OCI-LY3 (cell line): ENCODE measurements around the gene UBE2D1.

Experiments
- H2AFZ ChIP-seq: fragments of 200-600, 300-600 bp; shearing (Covaris generic); 2 replicates; pipeline ENCODE4 v1.6.0; 2014; ENCODE audit warnings: antibody characterized with exemption, low read depth, low read length
- H3K27ac ChIP-seq: fragments of 200-600, 300-600 bp; sonication (generic); 2 replicates; pipeline ENCODE4 v1.5.1; 2014; ENCODE audit warnings: mild to moderate bottlenecking, low read length, moderate library complexity, mixed read lengths
- H3K27me3 ChIP-seq: fragments of 200-600, 300-600 bp; sonication (generic); 2 replicates; pipeline ENCODE4 v1.6.1; 2014; ENCODE audit warnings: low read depth, low read length, mixed read lengths
- H3K36me3 ChIP-seq: fragments of 200-600, 300-600 bp; sonication (generic); replicated peaks from 2 replicates; pipeline ENCODE3; 2014; ENCODE audit warnings: low read depth, low read length, mixed read lengths
- H3K4me1 ChIP-seq: fragments of 300-600, 200-600 bp; sonication (generic); 2 replicates; pipeline ENCODE4 v1.6.1; 2014; ENCODE audit warnings: low read length, mixed read lengths
- H3K4me2 ChIP-seq: fragments of 200-600, 300-600 bp; sonication (generic); 2 replicates; pipeline ENCODE4 v1.6.1; 2014; ENCODE audit warnings: low read length, mixed read lengths
- H3K4me3 ChIP-seq: fragments of 300-600, 200-600 bp; sonication (generic); 2 replicates; pipeline ENCODE4 v1.5.1; 2014; ENCODE audit warnings: antibody characterized with exemption, mild to moderate bottlenecking, low read length, moderate library complexity
- H3K79me2 ChIP-seq: fragments of 300-600, 200-600 bp; shearing (Covaris generic); 2 replicates; pipeline ENCODE4 v1.6.1; 2014; ENCODE audit warnings: mild to moderate bottlenecking, low read length, mixed read lengths
- H3K9ac ChIP-seq: fragments of 300-600, 200-600 bp; shearing (Covaris generic); 2 replicates; pipeline ENCODE4 v1.6.0; 2014; ENCODE audit warnings: mild to moderate bottlenecking, low read length, moderate library complexity
- H3K9me3 ChIP-seq: fragments of 200-600, 300-600 bp; shearing (Covaris generic); 2 replicates; pipeline ENCODE4 v1.6.1; 2014; ENCODE audit warnings: low read length, mixed read lengths; ENCODE audit not compliant: insufficient read depth
- H4K20me1 ChIP-seq: fragments of 200-600, 300-600 bp; sonication (generic); 2 replicates; pipeline ENCODE4 v1.6.1; 2016; ENCODE audit warnings: low read length, mixed read lengths; ENCODE audit not compliant: insufficient read depth
- CTCF ChIP-seq: fragments of 200-600, 300-600 bp; sonication (generic); IDR thresholded peaks from 2 replicates; pipeline ENCODE4 v1.5.1; 2014; ENCODE audit warnings: antibody characterized with exemption, low read length, low read depth
- EZH2phosphoT487 ChIP-seq: fragments of 200-600 bp; shearing (Covaris generic); IDR thresholded peaks from 2 replicates; pipeline ENCODE4 v1.6.1; 2018; ENCODE audit warnings: antibody characterized with exemption, mixed run types, low read depth

The UBE2D1 gene

GRCh38 chr10:58326967-58327381, 7.8 kb upstream of the UBE2D1 start:
- no peaks in the 10 kb centered on the region for H3K79me2 ChIP-seq
- no peaks in the 10 kb centered on the region for H3K9me3 ChIP-seq
- H2AFZ ChIP-seq = no peak overlapping the region
- H3K27ac ChIP-seq = no peak overlapping the region
- no peaks in the 10 kb centered on the region for H3K27me3 ChIP-seq
- H3K36me3 ChIP-seq = no peaks in the 10 kb centered on the region
- TF ChIP-seq EZH2phosphoT487 = no peak
- no peak overlapping the region for H3K4me2 ChIP-seq
- H3K9ac ChIP-seq = no peak overlapping the region
- no peaks in the 10 kb centered on the region for H4K20me1 ChIP-seq
- no peak overlapping the region for H3K4me3 ChIP-seq
- peaks cover 12% of the 10 kb centered on the region for H3K4me1 ChIP-seq

- Histone ChIP-seq H3K36me3 (no peaks in the 10 kb centered on the region), H4K20me1 (no peaks in the 10 kb centered on the region), H3K4me3 (no peak overlapping the region), H3K9ac (no peak overlapping the region), H3K27ac (no peak overlapping the region), H3K27me3 (no peaks in the 10 kb centered on the region), H3K9me3 (no peaks in the 10 kb centered on the region), H3K79me2 (no peaks in the 10 kb centered on the region), H3K4me1 (no peaks in the 10 kb centered on the region; the same call in 1 of the 2 replicates), H2AFZ (no peak overlapping the region), H3K4me2 (no peak overlapping the region)
- TF ChIP-seq EZH2phosphoT487 (no peak), CTCF (no peak)
Observed at GRCh38 chr10:58328233-58328632, 6.6 kb upstream of the UBE2D1 start.

GRCh38 chr10:58330431-58330830, 4.4 kb upstream of the UBE2D1 start:
- Histone ChIP-seq H3K9ac (no peak overlapping the region), H4K20me1 (no peaks in the 10 kb centered on the region), H3K4me3 (no peak overlapping the region), H3K4me2 (no peak overlapping the region), H3K27ac (no peak overlapping the region), H3K36me3 (no peaks in the 10 kb centered on the region), H2AFZ (no peak overlapping the region), H3K4me1 (no peaks in the 10 kb centered on the region), H3K79me2 (peaks cover 5% of the 10 kb centered on the region), H3K27me3 (no peaks in the 10 kb centered on the region), H3K9me3 (no peaks in the 10 kb centered on the region)
- TF ChIP-seq EZH2phosphoT487 = no peak
- no peak for TF ChIP-seq CTCF

- Histone ChIP-seq H3K9me3 (no peaks in the 10 kb centered on the region), H2AFZ (no peak overlapping the region), H3K4me2 (no peak overlapping the region), H4K20me1 (no peaks in the 10 kb centered on the region), H3K4me3 (no peak overlapping the region), H3K36me3 (no peaks in the 10 kb centered on the region), H3K27ac (no peak overlapping the region), H3K79me2 (peaks cover 17% of the 10 kb centered on the region), H3K4me1 (peaks cover 8% of the 10 kb centered on the region), H3K9ac (no peak overlapping the region), H3K27me3 (no peaks in the 10 kb centered on the region)
- TF ChIP-seq CTCF (no peak), EZH2phosphoT487 (no peak)
Observed at GRCh38 chr10:58331646-58332045, 3.2 kb upstream of the UBE2D1 start.
